Hepatocyte (in vitro differentiated cells): Measurements from ENCODE around the gene SLC38A1. TPM values are rescaled to one million over a fixed set of nuclear protein-coding genes. Genes with fewer than 3 reads are reported as not detected.

Source experiments
- DNase-seq: peaks from one replicate; pipeline ENCODE4 v3.0.0-alpha.2; 2016; ENCODE audit warnings: low spot score
- H2AFZ ChIP-seq: fragments of 200-600 bp; sonication (generic); 2 replicates; pipeline ENCODE4 v1.6.0; 2016; ENCODE audit warnings: antibody characterized with exemption, mild to moderate bottlenecking
- H3K27ac ChIP-seq: fragments of 200-600 bp; sonication (generic); 2 replicates; pipeline ENCODE4 v1.5.1; 2016; ENCODE audit warnings: mild to moderate bottlenecking
- H3K27me3 ChIP-seq: fragments of 200-600 bp; sonication (generic); 2 replicates; pipeline ENCODE4 v1.6.1; 2016
- H3K36me3 ChIP-seq: fragments of 200-600 bp; sonication (generic); replicated peaks from 2 replicates; pipeline ENCODE4 v1.5.1; 2016; ENCODE audit warnings: low read depth; ENCODE audit not compliant: insufficient read depth
- H3K4me1 ChIP-seq: fragments of 200-600 bp; sonication (generic); 2 replicates; pipeline ENCODE4 v1.5.1; 2016; ENCODE audit warnings: mild to moderate bottlenecking, moderate library complexity; ENCODE audit not compliant: insufficient read depth
- H3K4me2 ChIP-seq: fragments of 200-600 bp; sonication (generic); 2 replicates; pipeline ENCODE4 v1.6.0; 2016
- H3K4me3 ChIP-seq: fragments of 200-600 bp; sonication (generic); 2 replicates; pipeline ENCODE4 v1.5.1; 2016; ENCODE audit warnings: mild to moderate bottlenecking
- H3K79me2 ChIP-seq: fragments of 200-600 bp; sonication (generic); 2 replicates; pipeline ENCODE4 v1.6.0; 2017; ENCODE audit warnings: mild to moderate bottlenecking
- H3K9me2 ChIP-seq: fragments of 200-600 bp; sonication (generic); replicated peaks from 2 replicates; pipeline ENCODE4 v1.6.0; 2017; ENCODE audit warnings: mild to moderate bottlenecking; ENCODE audit not compliant: insufficient read depth
- H3K9me3 ChIP-seq: fragments of 200-600 bp; sonication (generic); 2 replicates; pipeline ENCODE4 v1.5.1; 2016; ENCODE audit warnings: low read depth, mild to moderate bottlenecking
- H4K20me1 ChIP-seq: fragments of 200-600 bp; sonication (generic); 2 replicates; pipeline ENCODE4 v1.6.0; 2016; ENCODE audit warnings: mild to moderate bottlenecking; ENCODE audit not compliant: insufficient read depth, poor library complexity, severe bottlenecking
- EZH2 ChIP-seq: fragments of 200-600 bp; sonication (generic); IDR thresholded peaks from 2 replicates; pipeline ENCODE4 v1.6.1; 2016; ENCODE audit warnings: antibody characterized with exemption, mild to moderate bottlenecking, borderline replicate concordance
- EZH2phosphoT487 ChIP-seq: fragments of 200-600 bp; sonication (generic); IDR thresholded peaks from one replicate; pipeline ENCODE4 v1.6.1; 2018; ENCODE audit warnings: antibody characterized with exemption, mild to moderate bottlenecking, low read depth, moderate library complexity; ENCODE audit not compliant: unreplicated experiment, severe bottlenecking
- WGBS: methylation state at CpG from one replicate; pipeline ENCODE4 v1.1.6; 2016; ENCODE audit warnings: low lambda C conversion rate; ENCODE audit errors: missing lambda C conversion rate; 5-methylcytosine and 5-hydroxymethylcytosine counted together
- polyA plus RNA-seq: library from polyadenylated mRNA; unstranded; fragments of >200 nt; fragmentation: Nextera tagmentation; extraction: Ambion mirVana; gene quantifications from 2 replicates; pipeline ENCODE4 v1.2.1, GENCODE V29; 2016
- total RNA-seq: library from RNA; depleted of rRNA; stranded (reverse); fragments of >200 nt; gene quantifications from 2 replicates; pipeline ENCODE4 v1.2.3, GENCODE V29; 2014
- TF ChIP-seq, protein P1 (sequence below): fragments of 200-600 bp; sonication (generic); IDR thresholded peaks from 2 replicates; pipeline ENCODE4 v1.5.1; 2016; ENCODE audit warnings: antibody characterized with exemption, mild to moderate bottlenecking; ENCODE audit not compliant: poor library complexity

Gene SLC38A1
- total and polyA plus RNA-seq, 2 experiments from 2014 or later: 48.2 to 86.8 TPM

DNA sequence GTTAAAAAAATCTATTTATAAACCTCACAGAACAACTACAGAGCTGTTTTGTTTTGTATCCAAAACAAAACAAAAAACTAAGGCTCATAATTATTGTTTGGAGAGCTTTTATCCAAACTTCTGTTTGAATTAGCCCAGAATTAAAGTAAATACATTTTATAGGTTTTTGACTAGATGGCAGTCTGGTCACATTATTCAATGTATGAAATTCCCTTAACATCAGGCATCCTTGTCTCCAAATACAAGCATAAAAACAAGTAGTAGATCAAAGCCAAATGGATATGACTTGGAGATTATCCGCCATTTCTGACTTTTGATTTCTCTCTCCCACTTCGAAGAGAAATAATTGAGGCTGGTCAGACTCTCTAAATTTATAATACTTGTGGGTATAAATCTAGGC, 63.5 kb downstream of the SLC38A1 start:
- WGBS: 93% methylated on average over 2 of the region's 2 CpGs
- Histone ChIP-seq H3K4me2 (no peak overlapping the region), H3K79me2 (no peaks in the 10 kb centered on the region), H3K4me1 (peaks cover 15% of the 10 kb centered on the region), H2AFZ (no peak overlapping the region), H3K36me3 (peaks cover 5% of the 10 kb centered on the region), H4K20me1 (no peaks in the 10 kb centered on the region), H3K27me3 (no peaks in the 10 kb centered on the region), H3K9me3 (no peaks in the 10 kb centered on the region), H3K4me3 (no peak overlapping the region), H3K9me2 (no peaks in the 10 kb centered on the region), H3K27ac (no peak overlapping the region)
- no peak for DNase-seq
- TF ChIP-seq EZH2 (no peak), EZH2phosphoT487 (no peak)
- TF ChIP-seq, protein P1, sequence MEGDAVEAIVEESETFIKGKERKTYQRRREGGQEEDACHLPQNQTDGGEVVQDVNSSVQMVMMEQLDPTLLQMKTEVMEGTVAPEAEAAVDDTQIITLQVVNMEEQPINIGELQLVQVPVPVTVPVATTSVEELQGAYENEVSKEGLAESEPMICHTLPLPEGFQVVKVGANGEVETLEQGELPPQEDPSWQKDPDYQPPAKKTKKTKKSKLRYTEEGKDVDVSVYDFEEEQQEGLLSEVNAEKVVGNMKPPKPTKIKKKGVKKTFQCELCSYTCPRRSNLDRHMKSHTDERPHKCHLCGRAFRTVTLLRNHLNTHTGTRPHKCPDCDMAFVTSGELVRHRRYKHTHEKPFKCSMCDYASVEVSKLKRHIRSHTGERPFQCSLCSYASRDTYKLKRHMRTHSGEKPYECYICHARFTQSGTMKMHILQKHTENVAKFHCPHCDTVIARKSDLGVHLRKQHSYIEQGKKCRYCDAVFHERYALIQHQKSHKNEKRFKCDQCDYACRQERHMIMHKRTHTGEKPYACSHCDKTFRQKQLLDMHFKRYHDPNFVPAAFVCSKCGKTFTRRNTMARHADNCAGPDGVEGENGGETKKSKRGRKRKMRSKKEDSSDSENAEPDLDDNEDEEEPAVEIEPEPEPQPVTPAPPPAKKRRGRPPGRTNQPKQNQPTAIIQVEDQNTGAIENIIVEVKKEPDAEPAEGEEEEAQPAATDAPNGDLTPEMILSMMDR: no peak

DNA sequence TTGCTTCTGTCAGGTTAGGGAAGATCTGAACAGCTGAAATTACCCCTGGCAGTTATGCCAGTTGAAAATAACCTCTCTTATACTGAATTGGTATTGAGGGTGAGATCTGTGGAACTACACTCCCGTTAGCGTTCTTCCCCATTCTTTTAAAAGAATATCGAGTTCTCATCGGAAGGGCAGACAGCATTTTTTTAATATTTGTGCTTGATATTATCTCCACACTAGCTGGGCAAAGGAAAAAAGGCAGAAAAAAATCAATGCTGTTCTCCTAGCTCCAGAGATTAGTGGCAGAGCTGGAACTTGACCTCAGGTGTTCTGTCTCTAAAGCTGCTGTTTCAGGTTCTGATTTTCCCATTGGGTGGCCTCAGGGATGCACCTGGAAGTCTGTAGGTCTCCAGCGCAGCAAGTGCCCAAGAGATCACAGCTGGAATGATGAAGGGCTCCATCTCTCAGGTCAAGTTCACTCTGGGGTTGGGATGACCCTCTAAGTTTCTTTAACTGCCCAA, 67.5 kb downstream of the SLC38A1 start:
- H2AFZ ChIP-seq: no peak overlapping the region
- H3K4me2 ChIP-seq: no peak overlapping the region
- no peaks in the 10 kb centered on the region for H3K9me2 ChIP-seq
- H3K36me3 ChIP-seq: peaks cover 9% of the 10 kb centered on the region
- H4K20me1 ChIP-seq: no peaks in the 10 kb centered on the region
- WGBS: 90% methylated on average over 5 of the region's 5 CpGs
- H3K27me3 ChIP-seq: no peaks in the 10 kb centered on the region
- no peaks in the 10 kb centered on the region for H3K4me1 ChIP-seq
- H3K79me2 ChIP-seq: no peaks in the 10 kb centered on the region
- H3K4me3 ChIP-seq: no peak overlapping the region
- no peak for DNase-seq
- H3K27ac ChIP-seq: no peak overlapping the region
- H3K9me3 ChIP-seq: no peaks in the 10 kb centered on the region
- TF ChIP-seq EZH2 (no peak), EZH2phosphoT487 (no peak)
- TF ChIP-seq, protein P1: no peak

DNA sequence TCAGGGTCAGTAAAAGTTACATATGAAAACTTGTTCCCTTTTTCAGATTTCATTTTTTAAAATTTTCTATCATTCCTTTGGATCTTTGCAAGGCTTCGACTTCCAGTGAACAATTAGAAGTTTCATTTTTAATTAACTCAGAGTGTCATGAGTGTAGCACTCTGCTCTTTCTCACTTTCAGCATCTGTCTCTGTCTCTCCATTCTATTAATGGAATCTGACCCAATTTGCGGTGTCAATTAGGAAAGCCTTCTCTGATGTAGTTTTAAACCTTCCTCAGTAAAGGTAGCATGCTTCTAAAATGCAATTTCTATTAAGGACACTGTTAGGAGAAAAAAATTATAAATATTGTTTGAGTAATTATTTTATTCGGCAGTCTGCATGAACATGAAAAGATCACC, 68.3 kb downstream of the SLC38A1 start:
- Histone ChIP-seq H3K36me3 (peaks cover 13% of the 10 kb centered on the region), H3K4me3 (no peak overlapping the region), H3K27ac (no peak overlapping the region), H3K27me3 (no peaks in the 10 kb centered on the region), H2AFZ (no peak overlapping the region), H3K4me1 (no peaks in the 10 kb centered on the region), H3K9me3 (no peaks in the 10 kb centered on the region), H4K20me1 (no peaks in the 10 kb centered on the region), H3K79me2 (no peaks in the 10 kb centered on the region), H3K9me2 (no peaks in the 10 kb centered on the region), H3K4me2 (no peak overlapping the region)
- WGBS: 95% methylated on average over 3 of the region's 3 CpGs
- DNase-seq: no peak
- TF ChIP-seq EZH2: no peak
- TF ChIP-seq EZH2phosphoT487: no peak
- TF ChIP-seq, protein P1: no peak

DNA sequence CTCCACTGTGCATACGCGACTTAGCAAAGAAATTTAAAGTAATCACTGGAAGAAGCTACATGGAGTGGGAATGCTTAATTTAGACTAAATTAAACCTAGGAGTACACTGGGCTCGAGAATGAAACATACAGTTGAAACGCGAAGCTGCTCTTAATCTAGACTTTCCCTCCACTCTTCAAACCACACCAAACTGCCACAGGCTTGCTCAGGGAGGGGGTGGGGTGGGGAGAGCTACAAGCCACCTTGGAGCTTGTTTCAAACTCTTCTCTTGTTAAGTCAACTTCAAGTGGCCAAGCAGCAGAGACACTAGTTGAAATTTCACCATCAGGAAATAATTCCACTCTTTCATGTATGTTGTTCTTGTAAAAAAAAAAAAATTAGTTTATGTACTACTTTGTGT, 69.9 kb downstream of the SLC38A1 start:
- no peaks in the 10 kb centered on the region for H3K4me1 ChIP-seq
- DNase-seq: no peak
- no peak overlapping the region for H3K4me3 ChIP-seq
- no peaks in the 10 kb centered on the region for H3K9me3 ChIP-seq
- TF ChIP-seq, protein P1: no peak
- no peak for TF ChIP-seq EZH2phosphoT487
- no peak for TF ChIP-seq EZH2
- no peaks in the 10 kb centered on the region for H4K20me1 ChIP-seq
- no peaks in the 10 kb centered on the region for H3K9me2 ChIP-seq
- H3K27me3 ChIP-seq: no peaks in the 10 kb centered on the region
- H3K4me2 ChIP-seq: no peak overlapping the region
- H3K79me2 ChIP-seq: no peaks in the 10 kb centered on the region
- peaks cover 13% of the 10 kb centered on the region for H3K36me3 ChIP-seq
- H2AFZ ChIP-seq: no peak overlapping the region
- 93% methylated on average over 5 of the region's 5 CpGs for WGBS
- H3K27ac ChIP-seq: no peak overlapping the region
